Medulla oblongata (tissue), 1 donor: ENCODE results near the gene DLEC1.
"Not testable (repeated sequence)": the region's sequence is repeated elsewhere in the genome, so short reads cannot be mapped to it uniquely, and the experiment has no call there.

Experiments used
- DNase-seq: peaks from one replicate; pipeline ENCODE4 v3.0.0-alpha.2; 2015; ENCODE audit errors: extremely low spot score

The DLEC1 gene

DNA sequence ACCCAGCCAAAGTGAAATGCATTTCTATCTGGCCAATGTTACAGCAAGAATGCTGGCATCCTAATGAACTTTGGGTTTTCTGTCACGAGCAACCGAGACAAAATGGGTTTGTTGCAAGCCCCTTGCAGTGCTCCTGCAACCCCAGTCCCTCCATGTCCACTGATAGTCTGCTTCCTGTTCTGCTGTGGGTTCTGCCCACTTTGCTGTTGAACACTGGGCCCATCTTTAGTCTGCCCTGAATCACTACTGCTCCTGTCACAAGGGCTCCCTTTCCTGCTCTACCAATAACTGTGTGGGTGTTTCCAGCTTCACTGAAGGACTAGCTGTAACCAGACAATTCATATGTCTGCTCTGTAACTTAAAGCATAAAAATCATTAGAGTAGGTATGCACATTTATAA lies 113.6 kb downstream of the DLEC1 start:
- DNase-seq = no peak

DNA sequence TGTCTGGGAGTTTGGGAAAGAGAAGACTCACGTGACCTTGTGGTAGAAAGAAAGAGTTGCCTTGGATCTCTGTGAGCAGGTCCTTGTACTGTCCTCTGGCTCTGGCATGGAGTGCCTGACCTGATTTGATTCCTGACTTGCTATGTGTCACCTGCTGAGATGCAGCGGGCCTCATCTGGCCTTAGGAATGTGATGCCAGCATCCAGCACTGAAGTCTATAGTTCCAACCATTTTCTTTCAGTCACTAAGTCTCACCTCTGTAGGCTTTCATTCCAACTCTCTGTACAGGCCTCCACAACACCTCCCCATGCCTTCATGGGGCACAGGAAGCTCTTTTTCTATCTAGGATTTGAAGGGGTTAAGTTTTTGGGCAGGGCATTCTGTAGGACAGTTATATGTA lies 114.2 kb downstream of the DLEC1 start:
- no peak for DNase-seq

DNA sequence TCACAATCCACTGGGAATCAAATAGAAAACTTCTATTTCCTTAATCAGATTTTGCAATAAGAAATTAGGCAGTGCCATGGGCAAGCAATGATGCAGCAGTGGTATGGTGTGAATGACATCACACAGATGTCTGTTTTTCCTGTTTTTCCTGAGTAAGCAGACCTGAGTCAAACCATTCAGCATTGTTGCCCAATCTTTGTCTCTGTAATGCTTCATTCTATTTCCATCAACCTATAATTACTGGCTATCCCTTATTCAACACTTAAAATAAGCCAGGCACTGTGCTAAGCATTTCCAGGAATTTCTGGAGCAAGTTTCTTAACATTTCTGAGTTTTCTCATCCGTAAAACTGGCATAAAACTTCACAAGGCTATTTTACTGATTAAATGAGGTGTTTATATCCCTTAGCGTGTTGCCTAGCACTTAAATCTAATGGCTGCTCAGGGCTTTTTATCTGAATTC lies 115.1 kb downstream of the DLEC1 start:
- no peak for DNase-seq

DNA sequence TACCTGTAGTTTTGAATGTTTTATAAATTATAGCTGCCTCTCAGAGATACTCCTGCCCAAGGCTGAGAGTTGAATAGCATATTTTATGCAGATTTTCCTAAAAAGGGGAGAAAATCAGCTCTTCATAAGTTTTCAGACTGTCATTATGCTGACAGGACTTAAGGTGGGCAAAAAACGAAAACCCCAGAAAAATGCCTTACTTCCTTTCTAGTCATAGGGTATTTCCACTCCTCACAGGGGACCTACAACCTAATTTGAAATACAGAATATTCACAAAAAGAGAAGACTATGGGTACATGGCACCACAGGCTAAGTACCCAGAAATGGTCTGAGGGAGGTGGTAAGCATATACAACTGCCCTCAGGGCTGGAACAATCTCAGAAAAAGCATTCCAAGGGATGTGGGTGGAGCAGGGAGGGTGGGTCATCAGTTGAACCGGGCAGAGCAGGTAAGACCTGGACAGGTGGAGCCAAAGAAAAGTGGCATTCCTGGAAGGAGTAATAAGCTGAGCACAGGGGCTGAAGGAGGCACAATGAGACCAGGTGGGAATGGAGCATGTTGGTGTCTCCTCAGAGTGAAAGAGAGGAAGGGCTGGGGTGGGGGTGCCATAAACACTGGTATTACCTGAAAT lies 115.7 kb downstream of the DLEC1 start:
- no peak for DNase-seq

DNA sequence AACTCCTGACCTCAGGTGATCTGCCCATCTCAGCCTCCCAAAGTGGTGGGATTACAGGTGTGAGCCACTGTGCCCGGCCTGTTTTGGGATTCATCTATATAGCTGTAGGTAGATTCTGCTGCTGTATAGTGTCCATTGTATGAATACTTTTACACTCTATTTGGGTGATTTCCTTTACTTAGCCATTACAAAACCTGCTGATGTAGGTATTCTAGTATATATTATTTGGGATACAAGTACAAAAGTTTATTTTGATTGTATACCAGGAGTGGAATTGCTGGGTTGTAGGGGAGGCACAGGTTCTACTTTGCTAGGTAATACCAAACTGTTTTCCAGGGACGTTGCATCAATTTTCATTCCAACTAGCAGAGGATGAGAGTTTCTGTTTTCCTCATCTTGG lies 116.8 kb downstream of the DLEC1 start:
- no peak for DNase-seq

DNA sequence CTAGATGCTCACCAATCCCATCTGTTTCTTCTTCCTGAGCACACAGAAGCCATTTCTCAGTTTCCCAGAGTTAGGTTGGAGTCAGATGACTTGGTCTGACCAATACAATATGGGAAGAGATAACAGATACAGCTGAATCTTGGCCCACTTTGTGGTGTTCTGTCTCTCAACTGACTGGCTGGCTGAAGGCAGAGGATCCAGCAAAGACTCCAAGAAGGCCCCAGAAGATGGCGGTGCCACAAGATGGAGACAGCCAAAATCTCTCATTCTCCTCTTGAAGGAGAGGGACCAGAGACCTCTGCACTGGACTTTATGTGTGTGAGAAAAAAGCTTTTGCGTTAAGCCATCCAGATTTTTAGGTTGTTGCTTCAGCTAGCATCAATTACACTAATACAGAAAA lies 118.1 kb downstream of the DLEC1 start:
- DNase-seq = no peak

DNA sequence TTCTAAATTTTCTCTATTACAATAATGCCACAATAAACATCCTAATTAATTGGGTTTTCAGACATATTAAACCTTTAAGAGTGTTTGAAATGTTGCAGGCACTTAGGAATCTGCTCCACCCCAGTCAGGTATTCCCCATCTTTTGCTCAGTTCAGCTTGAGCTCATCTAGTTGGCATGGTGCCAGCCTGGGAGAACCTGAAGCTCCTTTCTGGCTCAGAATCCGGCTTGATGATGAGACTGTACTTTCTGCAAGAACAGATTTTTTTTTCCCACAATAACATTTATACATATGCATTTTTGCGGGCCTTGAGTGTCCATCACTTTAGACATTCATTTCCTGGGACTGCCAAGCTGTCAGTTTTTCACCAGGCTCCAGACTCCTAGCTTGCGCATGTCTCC lies 118.6 kb downstream of the DLEC1 start:
- no peak for DNase-seq

DNA sequence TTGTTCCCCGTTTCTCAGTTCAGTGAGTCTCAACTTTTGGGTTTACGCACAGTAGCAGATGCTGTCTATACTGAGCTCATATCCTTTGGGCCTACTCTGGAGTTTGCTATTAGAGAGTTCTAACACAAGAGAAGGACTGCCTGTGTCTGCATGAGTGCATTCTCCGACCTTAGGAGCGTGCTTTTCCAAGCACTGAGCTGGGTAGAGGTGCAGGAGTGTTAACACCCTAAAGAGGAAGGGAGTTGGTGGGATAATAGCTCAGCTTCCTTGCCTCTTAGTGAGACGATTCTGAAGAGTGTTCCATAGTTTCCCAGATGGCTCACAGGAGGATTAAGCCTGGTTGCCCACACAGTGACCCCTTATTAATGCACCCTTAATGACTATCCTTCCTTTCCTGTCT lies 119.5 kb downstream of the DLEC1 start:
- DNase-seq = no peak

DNA sequence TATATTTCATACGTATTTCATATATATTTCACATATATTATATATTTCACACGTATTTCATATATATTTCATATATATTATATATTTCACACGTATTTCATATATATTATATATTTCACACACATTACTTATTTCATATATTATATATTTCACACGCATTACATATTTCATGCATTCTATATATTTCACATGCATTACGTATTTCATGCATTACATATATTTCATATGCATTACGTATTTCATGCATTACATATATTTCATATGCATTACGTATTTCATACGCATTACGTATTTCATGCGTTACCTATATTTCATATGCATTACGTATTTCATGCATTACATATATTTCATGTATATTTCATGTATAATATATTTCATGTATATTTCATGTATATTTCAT lies 121.7 kb downstream of the DLEC1 start:
- DNase-seq = not testable (repeated sequence)

DNA sequence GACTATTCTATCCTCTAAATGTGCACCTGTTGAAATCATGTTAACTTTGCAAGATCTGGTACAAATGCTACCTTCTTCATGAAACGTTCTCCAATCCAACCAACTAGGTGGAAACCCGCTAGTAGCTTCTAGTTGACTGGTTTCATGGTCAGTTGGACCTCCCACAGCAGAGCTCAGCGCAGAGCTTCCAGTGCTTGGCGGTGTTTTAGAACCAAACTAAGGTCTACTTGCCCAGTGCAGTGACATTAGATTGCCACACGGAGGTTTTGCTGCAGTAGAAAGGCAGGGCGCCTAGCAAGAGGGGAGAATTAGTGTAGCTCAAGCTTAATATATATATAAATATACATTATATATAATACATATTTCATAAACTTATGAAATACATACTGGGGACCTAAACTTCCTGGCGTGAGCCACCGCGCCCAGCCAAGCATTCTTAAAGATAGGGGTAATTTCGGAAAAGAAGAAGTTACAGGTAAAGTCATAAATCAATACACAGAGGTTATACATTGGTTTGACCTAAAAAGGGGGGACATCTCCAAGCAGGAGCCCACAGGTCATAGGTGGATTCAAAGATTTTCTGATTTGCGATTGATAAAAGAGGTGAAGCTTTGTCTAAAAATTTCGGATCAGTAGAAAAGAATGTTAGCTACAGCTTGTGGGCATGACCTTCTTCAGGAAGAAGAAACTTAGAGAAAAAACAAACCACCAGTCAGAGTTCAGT lies 124.3 kb downstream of the DLEC1 start:
- no peak for DNase-seq

DNA sequence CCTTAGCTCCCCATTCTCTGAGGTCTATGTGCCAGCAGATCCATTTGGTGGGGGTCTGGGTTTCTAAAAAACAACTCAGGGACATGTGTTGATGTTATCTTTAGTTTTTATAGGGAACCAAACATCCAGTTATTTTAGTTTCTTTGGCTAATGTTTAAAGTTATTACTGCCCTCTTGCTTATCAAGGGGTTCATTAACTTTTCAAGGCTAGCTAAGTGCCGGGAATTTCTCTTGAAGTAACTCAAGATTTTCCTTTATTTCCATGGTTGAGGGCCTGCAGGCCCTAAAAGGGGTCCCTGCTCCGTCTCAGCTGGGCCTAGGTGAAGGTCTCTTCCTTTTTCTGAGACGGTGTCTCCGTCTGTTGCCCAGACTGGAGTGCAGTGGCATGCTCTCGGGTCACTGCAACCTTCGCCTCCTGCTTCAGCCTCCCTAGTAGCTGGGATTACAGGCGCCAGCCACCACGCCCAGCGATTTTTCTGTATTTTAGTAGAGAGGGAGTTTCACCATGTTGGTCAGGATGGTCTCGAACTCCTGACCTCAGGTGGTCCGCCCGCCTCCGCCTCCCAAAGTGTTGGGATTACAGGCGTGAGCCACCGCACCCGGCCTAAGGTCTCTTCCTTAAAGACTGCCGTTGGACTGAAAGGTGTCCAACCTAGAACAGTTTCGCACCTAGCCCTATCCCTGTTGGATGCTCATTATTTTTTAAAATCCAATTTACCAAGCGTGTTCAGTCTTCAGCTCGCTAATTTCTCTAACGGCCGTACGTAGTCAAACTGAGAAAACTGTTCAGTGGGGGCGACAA lies 125.0 kb downstream of the DLEC1 start:
- DNase-seq = no peak

DNA sequence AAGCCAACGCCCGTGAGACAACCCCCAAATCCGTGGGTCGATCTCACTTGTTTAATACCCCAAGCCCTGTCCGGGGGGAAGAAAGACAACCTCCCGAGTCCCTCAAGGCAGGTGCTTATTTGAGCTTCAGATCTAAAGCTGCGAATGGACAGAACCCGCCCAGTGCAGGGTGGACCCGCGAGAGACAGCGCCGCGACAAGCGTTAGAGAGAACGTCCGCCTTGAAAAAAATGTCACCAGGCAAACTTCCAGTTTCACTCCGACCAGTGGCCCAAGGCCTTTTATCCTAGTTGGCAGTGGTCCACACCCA lies 125.6 kb downstream of the DLEC1 start:
- DNase-seq = no peak

DNA sequence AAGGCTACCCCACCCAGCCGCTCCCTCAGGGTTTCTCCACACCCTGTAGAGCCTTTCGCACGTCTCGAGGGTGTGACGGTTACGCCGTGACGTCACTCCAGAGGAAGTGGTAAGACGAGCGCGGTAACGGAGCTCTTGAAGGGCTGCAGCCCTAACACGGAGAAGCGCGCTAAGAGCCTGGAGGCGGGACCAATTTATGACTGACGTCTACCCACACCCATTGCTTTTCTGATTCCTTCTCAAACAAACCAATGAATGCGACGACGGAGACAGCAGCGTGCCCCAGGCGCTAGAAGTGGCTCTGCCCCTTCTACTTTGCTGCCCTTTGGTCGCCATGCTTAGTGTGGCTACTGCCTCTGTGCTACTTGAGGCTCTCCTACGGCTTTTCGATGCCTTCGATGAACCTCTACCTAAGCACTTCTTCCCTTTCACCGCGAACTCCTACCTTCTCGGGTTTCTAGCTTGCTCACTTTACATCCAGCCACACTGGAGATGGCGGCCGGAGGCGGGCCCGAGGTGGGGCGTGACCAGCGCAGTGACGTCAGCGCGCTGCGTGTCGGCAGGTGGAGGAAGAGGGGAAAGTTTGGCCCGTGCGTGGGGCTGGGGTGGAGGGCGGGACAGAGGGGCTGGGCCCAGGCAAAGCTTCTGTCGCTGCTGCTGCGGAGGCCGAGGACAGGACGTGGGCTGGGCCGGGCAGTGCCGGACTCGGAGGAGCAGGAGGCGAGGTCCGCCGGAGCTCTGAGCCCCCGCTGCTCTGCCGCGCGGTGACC lies 126.1 kb downstream of the DLEC1 start, which contains the start of gene OXSR1:
Gene OXSR1 (plus strand): TSS at position 586 of the 770 bp plus-strand sequence. CDS start 340 bp downstream, outside the sequence.
- peak; percentile 100 for DNase-seq

DNA sequence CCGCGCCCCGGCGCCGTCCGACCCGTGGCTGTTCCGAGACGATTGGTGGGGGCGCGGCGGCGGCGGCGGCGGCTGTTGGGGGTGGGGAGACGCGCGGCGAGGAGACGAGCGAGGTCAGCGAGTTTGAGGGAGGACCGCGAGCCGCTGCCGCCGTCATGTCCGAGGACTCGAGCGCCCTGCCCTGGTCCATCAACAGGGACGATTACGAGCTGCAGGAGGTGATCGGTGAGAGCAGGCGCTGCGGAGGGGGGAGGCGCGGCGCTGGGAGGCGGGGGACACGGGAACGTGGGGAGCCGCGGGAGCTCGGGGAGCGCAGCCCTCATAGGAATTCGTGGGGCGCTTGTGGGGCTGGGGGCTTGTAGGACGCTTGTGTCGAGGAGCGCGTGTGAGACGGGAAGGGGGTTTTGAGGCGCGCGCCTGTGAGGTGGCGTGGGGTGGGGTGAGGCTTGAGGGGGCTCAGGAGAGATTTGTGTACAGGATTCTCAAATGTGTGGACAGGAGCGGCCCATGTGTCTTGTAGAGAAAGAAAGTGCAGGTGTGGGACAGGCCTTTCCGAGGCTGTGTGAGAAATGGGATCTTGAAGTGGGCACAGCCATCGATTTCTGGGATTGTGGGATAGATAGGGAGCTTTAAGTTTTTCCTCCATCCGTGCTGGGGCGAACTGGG lies 126.8 kb downstream of the DLEC1 start:
- DNase-seq = peak; percentile 52

DNA sequence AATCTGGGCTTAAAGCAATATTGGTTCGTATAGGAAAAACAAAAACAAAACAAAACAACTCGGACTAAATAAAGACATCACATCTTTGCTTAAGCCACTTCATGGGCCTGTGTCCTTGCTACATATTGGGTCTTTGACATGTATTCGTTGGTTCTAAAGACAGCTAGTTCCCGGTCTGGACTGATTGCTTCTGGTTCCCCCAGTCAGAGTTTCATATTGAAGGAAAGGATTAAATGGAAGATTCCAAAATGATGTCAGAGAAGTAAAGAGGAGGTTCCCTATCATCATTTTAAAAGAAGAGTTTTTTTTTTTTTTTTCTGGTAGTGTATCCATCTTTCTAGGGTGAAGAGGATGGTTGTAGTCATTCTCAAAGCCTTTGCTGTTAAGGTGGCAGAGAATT lies 128.6 kb downstream of the DLEC1 start:
- DNase-seq = no peak

DNA sequence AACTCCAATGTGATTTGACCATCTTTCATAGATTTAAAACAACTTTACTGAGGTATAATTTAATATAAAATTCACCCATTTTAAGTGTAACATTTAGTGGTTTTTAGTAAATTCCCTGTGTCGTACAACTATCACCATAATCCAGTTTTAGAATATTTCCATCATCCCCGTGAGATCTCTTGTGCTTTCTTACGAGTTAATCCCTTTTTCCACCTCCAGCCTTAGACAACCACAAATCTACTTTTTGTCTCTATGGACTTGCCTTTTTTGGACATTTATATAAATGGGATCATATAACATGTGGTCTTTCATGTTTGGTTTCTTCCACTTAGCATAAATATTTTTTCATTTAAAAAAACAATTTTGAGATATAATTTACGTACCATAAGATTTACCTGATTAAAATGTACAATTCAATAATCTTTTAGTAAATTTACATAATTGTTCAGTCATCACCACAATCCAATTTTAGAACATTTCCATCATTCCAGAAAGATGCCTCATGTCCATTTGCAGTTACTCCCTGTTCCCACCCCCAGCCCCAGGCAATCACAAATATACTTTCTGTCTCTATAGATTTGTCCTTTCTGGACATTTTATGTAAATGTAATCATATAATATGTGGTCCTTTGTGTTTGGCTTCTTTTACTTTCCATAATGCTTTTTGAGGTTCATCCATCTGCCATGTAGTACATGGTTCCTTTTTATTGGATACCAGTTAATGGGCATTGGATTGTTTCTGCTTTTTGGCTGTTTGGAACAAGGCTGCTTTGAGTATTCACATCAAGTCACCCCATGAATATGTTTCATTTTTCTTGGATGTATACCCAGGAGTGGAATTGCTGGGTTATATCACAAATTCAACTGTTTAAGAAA lies 129.4 kb downstream of the DLEC1 start:
- no peak for DNase-seq

DNA sequence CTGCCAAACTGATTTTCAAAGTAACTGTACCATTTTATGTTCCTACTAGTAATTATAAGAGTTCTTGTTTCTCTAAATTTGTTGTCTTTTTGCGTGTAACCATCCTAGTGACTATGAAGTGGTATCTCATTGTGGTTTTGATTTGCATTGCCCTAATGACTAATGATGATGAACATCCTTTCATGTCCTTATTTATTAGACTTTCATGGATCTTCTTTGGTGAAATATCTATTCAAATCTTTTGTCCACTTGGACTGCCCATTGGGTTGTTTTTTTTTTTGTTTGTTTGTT lies 130.0 kb downstream of the DLEC1 start:
- no peak for DNase-seq

DNA sequence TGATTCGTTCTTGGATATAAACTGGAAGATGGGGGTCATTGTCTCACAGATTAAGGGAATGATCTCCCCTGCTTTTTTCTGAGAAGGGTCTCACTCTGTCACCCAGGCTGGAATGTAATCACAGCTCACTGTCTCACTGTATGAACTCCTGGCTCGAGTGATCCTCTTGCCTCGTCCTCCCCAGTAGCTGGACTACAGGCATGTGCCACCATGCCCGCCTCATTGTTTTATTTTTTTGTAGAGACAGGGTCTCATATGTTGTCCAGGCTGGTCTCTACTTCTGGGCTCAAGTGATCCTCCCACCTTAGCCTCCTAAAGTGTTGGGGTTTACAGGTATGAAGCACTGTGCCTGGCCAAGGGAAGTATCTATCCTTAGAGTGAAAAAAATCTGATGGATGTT lies 131.7 kb downstream of the DLEC1 start:
- DNase-seq = no peak

DNA sequence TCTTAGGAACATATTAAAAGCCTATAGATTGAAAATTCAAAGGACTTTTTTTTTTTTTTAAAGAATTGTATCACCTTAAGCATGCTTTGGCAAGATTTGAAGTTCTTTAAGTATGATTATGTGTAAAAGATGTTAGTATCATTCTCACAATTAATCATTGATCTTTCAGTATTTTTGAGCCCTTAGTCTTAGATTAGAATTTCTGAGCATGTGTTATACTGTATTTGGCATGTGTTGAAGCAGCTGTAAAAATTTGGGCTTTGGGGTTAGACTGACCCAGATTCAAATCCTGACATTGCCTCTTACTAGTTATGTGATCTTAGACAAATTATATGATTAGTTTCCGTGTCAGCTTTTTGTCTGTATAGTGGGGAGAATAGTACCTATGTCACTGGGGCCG lies 132.6 kb downstream of the DLEC1 start:
- DNase-seq = no peak
